Spleen (tissue), 7 donors: Measurements from ENCODE around the gene XPO6.
A peak's percentile ranks its signal among the peaks of the same experiment; 100 is the strongest.

Source experiments
- CTCF ChIP-seq, 11 experiments: fragments of 200-600 bp in 7 of 11; fragments of 450-650 bp in 4 of 11; sonication (generic) in 4 of 11; IDR thresholded peaks in 8 of 11; conservative IDR thresholded peaks in 3 of 11; 1 replicate in 7 of 11; 2 replicates in 4 of 11; pipeline versions ENCODE4 v1.4.0 to v1.8.0; 2016 to 2021; ENCODE audit warnings: antibody characterized with exemption in 11 of 11, inconsistent platforms in 4 of 11, mild to moderate bottlenecking in 1 of 11
- POLR2AphosphoS5 ChIP-seq, 3 donors: sonication (generic); formaldehyde crosslinking; IDR thresholded peaks; one replicate each; pipeline ENCODE4 v1.5.1; 2017; ENCODE audit warnings: antibody characterized with exemption in 3 of 3
- donor health status: DM: no; HTN: no; CAD: no; lungs with moderate emphysema.
- donor health status: DM: no; HTN: no; CAD: no.
- donor health status: DM: no; HTN: no; CAD: no.

- no peak for TF ChIP-seq POLR2AphosphoS5 (IDR thresholded peaks at IDR 0.05)
- peak in 1 of 11 experiments; percentile 21 for TF ChIP-seq CTCF (IDR thresholded peaks at IDR 0.05 in 8 of 11, conservative IDR thresholded peaks at IDR 0.05 in 3 of 11)
These were observed 148.1 kb downstream of the XPO6 start, which contains the start of gene GSG1L for GRCh38 chr16:28063591-28064061.
